H1 (cell line): ENCODE measurements around the gene NR4A2. TPM values are rescaled to one million over a fixed set of nuclear protein-coding genes. Genes with fewer than 3 reads are reported as not detected.

ENCODE experiments used
- CTCF ChIA-PET: fragments of 300-600 bp; sonication (Branson Sonifier 250); formaldehyde crosslinking; loops from one replicate; lab custom pipeline; 2021; ENCODE audit not compliant: partially characterized antibody; lab: Charles Lee
- POLR2A ChIA-PET: fragments of 300-600 bp; sonication (Branson Sonifier 250); formaldehyde crosslinking; loops from one replicate; lab custom pipeline; 2021; ENCODE audit warnings: inconsistent platforms; ENCODE audit not compliant: partially characterized antibody; lab: Charles Lee
- DNase-seq, 2 experiments: peaks; one replicate each; pipeline versions ENCODE4 v3.0.0 to v3.0.0-alpha.2; 2010 to 2022; ENCODE audit warnings: low spot score in 2 of 2, low read depth in 1 of 2, mixed read lengths in 1 of 2
- FAIRE-seq: peaks from 2 replicates; lab custom pipeline; 2011; peaks lifted over from hg19 to GRCh38; lab: Jason Lieb, UNC
- H2AFZ ChIP-seq: 2 replicates; pipeline ENCODE4 v1.8.1; 2012; ENCODE audit warnings: low read length, inconsistent platforms
- H2AK5ac ChIP-seq: 2 replicates; pipeline ENCODE4 v1.6.1; 2013; ENCODE audit warnings: low read depth, low read length
- H2BK120ac ChIP-seq: replicated peaks from 2 replicates; pipeline ENCODE3; 2013; ENCODE audit warnings: low read depth, low read length, inconsistent platforms
- H2BK12ac ChIP-seq: 2 replicates; pipeline ENCODE4 v1.6.1; 2013; ENCODE audit warnings: low read depth, low read length
- H2BK15ac ChIP-seq: 2 replicates; pipeline ENCODE4 v1.6.1; 2013; ENCODE audit warnings: low read length
- H2BK20ac ChIP-seq: 2 replicates; pipeline ENCODE4 v1.6.1; 2013; ENCODE audit warnings: low read length
- H2BK5ac ChIP-seq: 2 replicates; pipeline ENCODE4 v1.6.1; 2013; ENCODE audit warnings: low read depth, low read length
- H3K14ac ChIP-seq: 2 replicates; pipeline ENCODE4 v1.6.1; 2013; ENCODE audit warnings: inconsistent platforms; ENCODE audit not compliant: insufficient read length
- H3K18ac ChIP-seq: 2 replicates; pipeline ENCODE4 v1.6.1; 2013; ENCODE audit warnings: low read length; ENCODE audit errors: extremely low read depth
- H3K23ac ChIP-seq: 2 replicates; pipeline ENCODE4 v1.6.1; 2013; ENCODE audit warnings: inconsistent platforms; ENCODE audit not compliant: insufficient read length
- H3K23me2 ChIP-seq: 2 replicates; pipeline ENCODE4 v1.6.1; 2013; ENCODE audit warnings: low read depth, low read length
- H3K27ac ChIP-seq: 2 replicates; pipeline ENCODE4 v1.6.1; 2011; ENCODE audit warnings: low read depth, low read length, inconsistent platforms
- H3K27me3 ChIP-seq, 4 experiments: replicated peaks in 1 of 4; 1 replicate in 1 of 4; 2 replicates in 3 of 4; pipeline versions ENCODE4 v1.6.1 to v1.8.1; 2011 to 2013; ENCODE audit warnings: low read length in 3 of 4, mild to moderate bottlenecking in 3 of 4, inconsistent platforms in 2 of 4, mixed read lengths in 2 of 4, moderate library complexity in 1 of 4; ENCODE audit not compliant: control insufficient read depth in 3 of 4, insufficient read depth in 3 of 4; ENCODE audit errors: extremely low read depth in 1 of 4
- H3K36me3 ChIP-seq, 4 experiments: 2 replicates each; pipeline versions ENCODE4 v1.6.1 to v1.8.1; 2011 to 2013; ENCODE audit warnings: mild to moderate bottlenecking in 4 of 4, low read length in 3 of 4, moderate library complexity in 2 of 4, control low read depth in 1 of 4, inconsistent platforms in 1 of 4; ENCODE audit not compliant: insufficient read depth in 4 of 4, control insufficient read depth in 2 of 4
- H3K4ac ChIP-seq: replicated peaks from 2 replicates; pipeline ENCODE3; 2013; ENCODE audit warnings: low read length, low read depth, mixed read lengths, inconsistent platforms; ENCODE audit not compliant: insufficient read length
- H3K4me1 ChIP-seq, 4 experiments: replicated peaks in 1 of 4; 1 replicate in 1 of 4; 2 replicates in 3 of 4; pipeline versions ENCODE4 v1.6.1 to v1.8.1; 2011 to 2013; ENCODE audit warnings: low read length in 3 of 4, inconsistent platforms in 2 of 4, mixed read lengths in 1 of 4; ENCODE audit not compliant: insufficient read depth in 4 of 4, control insufficient read depth in 3 of 4
- H3K4me2 ChIP-seq, 2 experiments: 2 replicates each; pipeline versions ENCODE4 v1.6.1 to v1.8.1; 2011 to 2013; ENCODE audit warnings: low read depth in 2 of 2, low read length in 2 of 2, control low read depth in 1 of 2, inconsistent platforms in 1 of 2, mild to moderate bottlenecking in 1 of 2; ENCODE audit not compliant: insufficient read depth in 1 of 2
- H3K4me3 ChIP-seq, 4 experiments: fragments of 200-600, 300-600 bp in 1 of 4; sonication (generic), shearing (Covaris generic), sonication (Bioruptor Twin) in 1 of 4; 2 replicates each; pipeline versions ENCODE4 v1.5.1 to v1.8.1; 2011 to 2016; ENCODE audit warnings: low read length in 4 of 4, low read depth in 3 of 4, control low read depth in 2 of 4, inconsistent platforms in 2 of 4, mild to moderate bottlenecking in 2 of 4, mixed read lengths in 1 of 4, moderate library complexity in 1 of 4; ENCODE audit not compliant: insufficient read depth in 2 of 4; ENCODE audit errors: extremely low read depth in 1 of 4
- H3K56ac ChIP-seq: replicated peaks from 2 replicates; pipeline ENCODE3; 2013; ENCODE audit warnings: low read depth, mild to moderate bottlenecking, mixed read lengths, low read length, inconsistent platforms; ENCODE audit not compliant: insufficient read length
- H3K79me1 ChIP-seq: 2 replicates; pipeline ENCODE4 v1.6.1; 2013; ENCODE audit warnings: low read depth, low read length, control low read depth
- H3K79me2 ChIP-seq, 2 experiments: 2 replicates each; pipeline versions ENCODE4 v1.6.1 to v1.8.1; 2012 to 2013; ENCODE audit warnings: low read length in 2 of 2, mild to moderate bottlenecking in 2 of 2, inconsistent platforms in 1 of 2; ENCODE audit not compliant: insufficient read depth in 2 of 2, control insufficient read depth in 1 of 2
- H3K9ac ChIP-seq, 4 experiments: replicated peaks in 1 of 4; 1 replicate in 1 of 4; 2 replicates in 3 of 4; pipeline versions ENCODE4 v1.6.1 to v1.8.1; 2011 to 2013; ENCODE audit warnings: low read depth in 3 of 4, low read length in 3 of 4, control low read depth in 2 of 4, mild to moderate bottlenecking in 2 of 4, moderate library complexity in 2 of 4, inconsistent platforms in 1 of 4; ENCODE audit errors: extremely low read depth in 1 of 4
- H3K9me3 ChIP-seq, 2 experiments: 2 replicates each; pipeline versions ENCODE4 v1.6.1 to v1.8.1; 2012 to 2013; ENCODE audit warnings: mild to moderate bottlenecking in 2 of 2, moderate library complexity in 2 of 2, control low read depth in 1 of 2, inconsistent platforms in 1 of 2, low read depth in 1 of 2, low read length in 1 of 2, mixed read lengths in 1 of 2; ENCODE audit not compliant: insufficient read depth in 2 of 2
- H4K20me1 ChIP-seq, 2 experiments: replicated peaks in 1 of 2; 2 replicates each; pipeline versions ENCODE3 to v1.8.1; 2011 to 2013; ENCODE audit warnings: inconsistent platforms in 2 of 2, low read length in 2 of 2, mild to moderate bottlenecking in 1 of 2; ENCODE audit not compliant: insufficient read depth in 2 of 2, control insufficient read depth in 1 of 2
- H4K5ac ChIP-seq: 2 replicates; pipeline ENCODE4 v1.6.1; 2013; ENCODE audit warnings: low read length, low read depth, mixed read lengths, inconsistent platforms; ENCODE audit not compliant: insufficient read length
- H4K8ac ChIP-seq: 2 replicates; pipeline ENCODE4 v1.8.0; 2013; ENCODE audit warnings: mild to moderate bottlenecking, moderate library complexity, low read length, inconsistent platforms; ENCODE audit not compliant: insufficient read depth; ENCODE audit errors: extremely low read depth
- H4K91ac ChIP-seq: replicated peaks from 2 replicates; pipeline ENCODE3; 2013; ENCODE audit warnings: low read length, mixed read lengths, inconsistent platforms; ENCODE audit not compliant: insufficient read length
- EZH2 ChIP-seq: fragments of 200-600 bp; sonication (generic); IDR thresholded peaks from 2 replicates; pipeline ENCODE4 v1.7.1; 2012; ENCODE audit warnings: low read depth, mild to moderate bottlenecking, moderate library complexity, low read length, inconsistent platforms; ENCODE audit not compliant: severe bottlenecking
- KDM5A ChIP-seq: fragments of 200-600 bp; IDR thresholded peaks from 2 replicates; pipeline ENCODE4 v1.7.1; 2012; ENCODE audit warnings: mild to moderate bottlenecking, low read length, inconsistent platforms, mixed read lengths
- RNF2 ChIP-seq: fragments of 200-900, 300-1000 bp; sonication (generic); IDR thresholded peaks from 2 replicates; pipeline ENCODE4 v1.7.1; 2016; ENCODE audit warnings: borderline replicate concordance, low read depth, mild to moderate bottlenecking, antibody characterized with exemption, low read length; ENCODE audit not compliant: poor library complexity, severe bottlenecking; ENCODE audit errors: missing control alignments
- SIN3A ChIP-seq, 2 experiments: IDR thresholded peaks in 1 of 2; conservative IDR thresholded peaks in 1 of 2; 2 replicates each; pipeline ENCODE4 v1.6.1; 2011 to 2012; ENCODE audit warnings: low read length in 2 of 2, improper control_type of control experiment in 1 of 2, low read depth in 1 of 2, mild to moderate bottlenecking in 1 of 2
- ZNF274 ChIP-seq: IDR thresholded peaks from 2 replicates; pipeline ENCODE4 v1.7.0; 2012; ENCODE audit warnings: low read length, borderline replicate concordance; ENCODE audit errors: extremely low read depth
- WGBS, 2 experiments: shearing (Covaris generic) in 1 of 2; methylation state at CpG; one replicate each; pipeline versions ENCODE4 v1.1.6 to v1.1.7; 2013 to 2015; ENCODE audit warnings: low lambda C conversion rate in 2 of 2, mixed read lengths in 2 of 2, inconsistent platforms in 1 of 2, low coverage in 1 of 2, missing lambda C conversion rate in 1 of 2; ENCODE audit not compliant: insufficient replicate concordance in 2 of 2, insufficient coverage in 1 of 2, insufficient read length in 1 of 2; ENCODE audit errors: extremely low coverage in 1 of 2, missing lambda C conversion rate in 1 of 2; 5-methylcytosine and 5-hydroxymethylcytosine counted together
- polyA plus RNA-seq, 7 experiments: library from polyadenylated mRNA; depleted of rRNA in 3 of 7; stranded (reverse) in 5 of 7; unstranded in 2 of 7; fragments of >200 nt in 5 of 7; fragments of 200-250 nt in 2 of 7; gene quantifications; 1 replicate in 5 of 7; 2 replicates in 1 of 7; 4 replicates in 1 of 7; pipeline versions ENCODE4 v1.2.1 to v1.2.3, GENCODE V29; 2011 to 2013; ENCODE audit warnings: missing spikeins in 2 of 7, mixed read lengths in 2 of 7
- total RNA-seq: library from RNA; stranded (reverse); fragmentation: NEBNext Ultra II Directional; extraction: Animal tissue kit (Norgen Biotek cat#: 25700); gene quantifications from 2 replicates; pipeline ENCODE4 v1.2.1, GENCODE V29; 2021

The NR4A2 gene
- total and polyA plus RNA-seq, 2 of the 8 experiments (the other 6 are each of a cell fraction or from before 2014, with no cell fraction given), result 0.15 to 1.7 TPM

DNA sequence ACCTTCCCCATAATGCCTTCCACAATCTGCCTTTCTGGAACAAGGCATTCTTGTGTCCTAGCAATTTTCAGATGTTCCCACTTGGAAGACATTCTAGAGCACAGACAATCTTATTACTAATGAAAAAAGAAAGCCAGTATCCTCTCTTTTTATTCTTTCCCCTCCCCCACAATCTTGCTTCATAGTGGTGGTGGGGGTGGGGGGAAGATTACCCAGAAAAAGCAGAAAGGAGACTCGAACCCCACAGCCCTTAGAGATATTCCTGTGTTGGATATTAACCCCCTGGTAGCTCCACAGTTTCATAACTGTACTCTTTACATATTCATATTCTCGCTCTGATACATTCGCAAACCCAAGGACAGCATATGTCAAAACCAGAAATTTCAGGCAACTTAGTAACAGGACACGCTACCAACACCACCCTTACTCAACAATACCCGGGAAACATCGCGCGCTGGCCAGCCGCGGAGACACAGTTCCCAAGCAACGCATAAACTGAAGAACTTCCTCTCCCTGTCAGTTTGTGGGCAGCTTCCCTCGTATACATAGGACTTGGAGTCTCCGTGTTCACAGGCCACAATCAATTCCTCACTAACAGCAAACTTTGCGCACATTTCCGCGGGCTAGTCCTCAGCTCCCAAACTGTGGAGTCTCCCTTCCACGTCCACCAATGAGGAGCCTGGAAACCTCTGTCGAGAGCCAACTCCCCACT, 793 bp downstream of the NR4A2 start:
- H3K4me1 ChIP-seq, result peaks cover 6 to 27% (median 18%) of the 10 kb centered on the region in 4 experiments
- H3K4me3 ChIP-seq, result peak overlapping the region; percentile 56 to 80 (median 68)
- FAIRE-seq, result no peak
- no peak overlapping the region for H2BK120ac ChIP-seq
- H4K8ac ChIP-seq, result no peak overlapping the region
- H3K36me3 ChIP-seq, result no peaks in the 10 kb centered on the region
- H3K14ac ChIP-seq, result no peak overlapping the region
- ChIA-PET CTCF (interaction anchor here (0.9 to 3.0 kb wide), 2 partner anchors 12 to 202 kb away, joined by 3 to 17 read pairs; no protein-coding TSS in a partner anchor), POLR2A (interaction anchor here (1.2 to 1.5 kb wide), 3 partner anchors 8 to 11 kb away, joined by 3 to 8 read pairs (median 4); no protein-coding TSS in a partner anchor)
- peaks cover 49 to 71% (median 63%) of the 10 kb centered on the region in 4 experiments for H3K27me3 ChIP-seq
- H3K79me2 ChIP-seq, result no peaks in the 10 kb centered on the region
- H3K79me1 ChIP-seq, result no peaks in the 10 kb centered on the region
- H2BK5ac ChIP-seq, result no peak overlapping the region
- H3K9me3 ChIP-seq, result no peaks in the 10 kb centered on the region; a peak in 1 of 4 replicates
- no peak overlapping the region for H2BK20ac ChIP-seq
- H3K4me2 ChIP-seq, result peak overlapping the region; percentile 94 to 98
- 3% methylated on average over 18 of the region's 18 CpGs; no CpG with 5 or more reads in 1 of the 2 experiments for WGBS, 2 experiments
- no peak overlapping the region for H2BK12ac ChIP-seq
- H2AK5ac ChIP-seq, result no peak overlapping the region
- peak overlapping the region; percentile 72; the same call in 1 of the 2 replicates for H2AFZ ChIP-seq
- no peak overlapping the region for H4K91ac ChIP-seq
- no peak for DNase-seq
- H3K23ac ChIP-seq, result no peak overlapping the region
- H4K20me1 ChIP-seq, result peaks cover 0 to 9% of the 10 kb centered on the region in 2 experiments
- no peak overlapping the region for H3K27ac ChIP-seq
- H3K18ac ChIP-seq, result no peak overlapping the region
- no peak overlapping the region for H3K4ac ChIP-seq
- peaks cover 37% of the 10 kb centered on the region for H3K23me2 ChIP-seq
- no peak overlapping the region for H3K56ac ChIP-seq
- TF ChIP-seq RNF2 (peak; percentile 64), SIN3A (conservative IDR thresholded peaks at IDR 0.05 in 1 of 2, IDR thresholded peaks at IDR 0.05 in 1 of 2; ENCODE audit: low read depth in 1 of 2, low read length in 2 of 2) (0 out of 4 replicates have a peak, but pooled peaks of 1 of the 2 experiments have one; percentile 16), EZH2 (peak; percentile 4), KDM5A (no peak), ZNF274 (no peak)
- no peak overlapping the region for H3K9ac ChIP-seq
- no peak overlapping the region for H4K5ac ChIP-seq
- H2BK15ac ChIP-seq, result no peak overlapping the region
